Activated CD4-positive, alpha-beta T cell treated with anti-CD3 and anti-CD28 coated beads, Interleukin-2, amount 50 U/mL, for 24 hours (primary cell): ENCODE measurements around the gene TNFRSF12A.
A peak's percentile ranks its signal among the peaks of the same experiment; 100 is the strongest.

Source experiments
- DNase-seq, 2 donors: peaks; one replicate each; pipeline ENCODE4 v3.0.0-alpha.2; 2020; ENCODE audit warnings: low read depth in 1 of 2, low spot score in 1 of 2

TNFRSF12A gene

GRCh38 chr16:3020247-3020603 lies at the start of gene TNFRSF12A:
TSS of gene TNFRSF12A (plus strand) at chr16:3020368. CDS start at chr16:3020398, 30 bp downstream.
- peak in 1 of 2 donors; percentile 46 for DNase-seq

GRCh38 chr16:2970563-2970962 lies 49.6 kb upstream of the TNFRSF12A start:
- DNase-seq: no peak

GRCh38 chr16:2971134-2971984 lies 48.8 kb upstream of the TNFRSF12A start:
- DNase-seq: no peak

- DNase-seq: no peak
These were observed 48.0 kb upstream of the TNFRSF12A start for GRCh38 chr16:2971985-2972784.

- no peak for DNase-seq
These were observed 47.1 kb upstream of the TNFRSF12A start for GRCh38 chr16:2973093-2973492.

GRCh38 chr16:2973605-2974318 lies 46.4 kb upstream of the TNFRSF12A start:
- no peak for DNase-seq

- DNase-seq: no peak
These were observed 45.7 kb upstream of the TNFRSF12A start for GRCh38 chr16:2974319-2975056.

GRCh38 chr16:2975161-2975795 lies 44.9 kb upstream of the TNFRSF12A start:
- DNase-seq: no peak

- DNase-seq: no peak
These were observed 44.0 kb upstream of the TNFRSF12A start for GRCh38 chr16:2976201-2976600.

- no peak for DNase-seq
These were observed 43.5 kb upstream of the TNFRSF12A start for GRCh38 chr16:2976673-2977072.

GRCh38 chr16:2977440-2977839 lies 42.7 kb upstream of the TNFRSF12A start:
- DNase-seq: no peak

GRCh38 chr16:2979669-2980226 lies 40.4 kb upstream of the TNFRSF12A start:
- DNase-seq: no peak

GRCh38 chr16:2980227-2981176 lies 39.7 kb upstream of the TNFRSF12A start, which contains the start of gene PKMYT1:
TSS of gene PKMYT1 (minus strand) at chr16:2980446. CDS start at chr16:2979657, 789 bp downstream.
- peak; percentile 89 to 94 for DNase-seq

- no peak for DNase-seq
These were observed 38.8 kb upstream of the TNFRSF12A start for GRCh38 chr16:2981177-2981898.

GRCh38 chr16:2981899-2982250 lies 38.3 kb upstream of the TNFRSF12A start:
- no peak for DNase-seq

- no peak for DNase-seq
These were observed 37.8 kb upstream of the TNFRSF12A start for GRCh38 chr16:2982402-2982801.

- DNase-seq: peak; percentile 54 to 59
These were observed 36.4 kb upstream of the TNFRSF12A start for GRCh38 chr16:2983706-2984136.

GRCh38 chr16:2985462-2985861 lies 34.7 kb upstream of the TNFRSF12A start:
- DNase-seq: no peak
